D721Med (cell line): ENCODE results near the gene GRIN3A.

Source experiments
- DNase-seq: peaks from one replicate; pipeline ENCODE4 v3.0.0; 2011; ENCODE audit warnings: low spot score; ENCODE audit not compliant: insufficient read length
- FAIRE-seq: peaks from 2 replicates; lab custom pipeline; 2011; peaks lifted over from hg19 to GRCh38; lab: Jason Lieb, UNC
- CTCF ChIP-seq: IDR thresholded peaks from 2 replicates; pipeline ENCODE4 v1.5.1; 2012; ENCODE audit warnings: mild to moderate bottlenecking, control low read depth; ENCODE audit not compliant: insufficient read depth; ENCODE audit errors: missing control alignments

Gene GRIN3A

DNA sequence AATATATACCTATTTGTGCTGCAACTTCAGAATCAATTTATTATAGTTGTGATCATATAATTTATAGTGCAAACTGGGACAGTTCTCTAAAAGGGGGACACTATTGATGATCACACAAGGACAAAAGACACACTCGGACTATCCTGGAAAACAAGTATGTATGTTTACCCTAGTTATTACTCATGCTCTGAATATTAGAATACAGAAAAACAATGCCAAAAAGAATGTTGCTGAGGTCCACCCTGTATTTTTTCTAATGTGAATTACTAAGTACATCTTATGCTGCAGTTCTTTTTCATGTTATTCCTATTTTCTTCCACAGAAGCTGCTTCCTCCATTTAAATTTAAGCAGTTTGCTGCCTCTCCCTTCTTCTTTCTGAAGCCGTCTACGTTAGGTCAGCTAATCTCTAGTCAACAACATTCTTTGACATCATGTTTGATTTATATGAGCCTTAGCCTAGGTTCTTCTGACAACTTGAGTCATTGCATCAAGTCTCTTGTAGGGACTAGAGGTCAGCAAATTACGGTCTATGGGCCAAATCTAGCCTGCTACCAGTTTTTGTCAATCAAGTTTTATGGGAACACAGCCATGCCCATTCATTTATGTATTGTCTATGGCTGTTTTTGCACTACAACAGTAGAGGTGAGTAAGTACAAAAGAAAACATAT is 103.6 kb downstream of the GRIN3A start:
- DNase-seq (no peak), FAIRE-seq (no peak)
- TF ChIP-seq CTCF: no peak

GRCh38 chr9:101632611-101633010 is 105.8 kb downstream of the GRIN3A start:
- TF ChIP-seq CTCF: no peak
- FAIRE-seq: no peak
- DNase-seq: no peak

DNA sequence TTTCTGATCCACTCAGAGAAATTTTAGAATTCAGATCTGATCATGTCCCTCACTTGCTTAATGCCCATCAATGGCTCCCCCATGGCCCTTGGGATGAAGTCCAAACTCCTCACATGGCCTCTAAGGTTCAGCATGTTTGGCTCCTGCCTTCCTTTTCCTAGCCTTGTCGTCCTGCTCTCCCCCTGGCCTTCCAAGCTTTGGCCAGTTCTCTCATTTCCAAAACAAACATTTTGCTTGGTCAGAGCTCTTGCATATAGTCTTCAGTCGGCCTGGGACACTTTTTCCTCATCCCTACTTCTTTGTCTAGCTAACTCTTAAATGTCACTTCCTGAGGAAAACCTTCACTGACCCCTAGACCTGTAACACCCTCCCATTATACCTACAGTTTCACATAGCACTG is 106.6 kb downstream of the GRIN3A start:
- TF ChIP-seq CTCF: no peak
- no peak for DNase-seq
- no peak for FAIRE-seq

DNA sequence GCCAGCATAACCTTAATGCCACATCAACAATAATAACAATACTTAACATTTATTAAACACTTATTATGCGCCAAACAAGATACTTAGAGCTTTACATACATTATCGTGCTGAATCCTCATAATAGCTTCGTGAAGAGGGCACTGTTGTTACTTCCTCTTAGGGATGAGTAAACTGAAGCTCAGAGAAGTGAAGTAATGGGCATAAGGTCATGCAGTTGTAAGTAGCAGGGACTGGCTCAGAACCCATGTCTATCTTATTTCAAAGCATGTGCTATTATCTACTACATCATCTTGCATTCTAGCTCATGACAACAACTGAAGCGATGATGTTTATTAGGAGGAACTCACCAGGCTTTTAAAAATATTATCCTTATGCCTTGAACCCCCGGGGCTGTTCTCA is 108.8 kb downstream of the GRIN3A start:
- no peak for TF ChIP-seq CTCF
- no peak for FAIRE-seq

DNA sequence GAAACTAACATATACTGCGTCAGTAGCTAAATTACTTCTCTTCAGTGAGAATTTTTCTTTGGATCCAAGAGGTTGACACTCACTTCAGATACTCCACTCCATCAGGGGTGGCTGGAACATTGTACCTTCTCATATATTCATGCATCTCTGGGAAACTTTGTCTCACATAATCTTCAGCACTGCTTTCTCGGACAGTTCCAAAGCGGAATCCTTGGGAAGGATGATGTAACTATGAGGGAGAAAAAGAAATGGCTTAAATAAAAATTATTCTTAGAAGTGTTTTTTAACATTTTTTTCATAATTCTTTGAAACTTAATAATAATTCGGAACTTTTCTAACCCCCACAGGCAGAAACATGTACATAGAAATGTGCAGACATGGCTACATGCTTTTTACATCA is 110.3 kb downstream of the GRIN3A start:
- no peak for TF ChIP-seq CTCF
- FAIRE-seq (no peak), DNase-seq (no peak)

More for the DNA sequence above, 108.8 kb downstream of the GRIN3A start:
- DNase-seq: no peak

GRCh38 chr9:101626295-101626694 is 112.2 kb downstream of the GRIN3A start:
- TF ChIP-seq CTCF: no peak
- FAIRE-seq (no peak), DNase-seq (no peak)

DNA sequence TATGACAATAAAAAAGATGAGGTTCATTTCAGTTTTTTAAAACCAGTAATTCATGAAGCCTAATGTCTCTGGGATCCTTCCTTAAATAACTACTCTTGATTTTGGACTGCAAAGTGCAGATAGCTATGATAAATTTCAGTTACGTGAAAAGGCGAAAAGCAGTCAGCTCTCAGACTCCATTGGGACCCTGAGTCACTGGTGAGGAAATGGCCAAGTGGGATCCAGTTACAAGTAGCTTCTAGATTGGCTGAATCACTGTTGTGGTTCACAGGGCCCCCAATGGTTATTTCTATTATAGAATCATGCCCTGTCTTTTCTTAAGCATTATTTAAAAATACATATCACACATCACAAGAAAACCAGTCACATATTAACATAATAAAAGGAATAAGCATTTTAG is 112.6 kb downstream of the GRIN3A start:
- DNase-seq: no peak
- no peak for FAIRE-seq
- TF ChIP-seq CTCF: no peak
